Measurements from ENCODE around the gene BICC1. TPM values are rescaled to one million over a fixed set of nuclear protein-coding genes. Genes with fewer than 3 reads are reported as not detected.

BICC1 gene
- total and polyA plus RNA-seq, 2 of the 4 experiments (the other 2 are of a cell fraction): 5.7 to 42.5 TPM

GRCh38 chr10:58836991-58837575 lies 324.4 kb downstream of the BICC1 start:
- Histone ChIP-seq H2AFZ (replicated peaks; ENCODE audit: low read length, poor library complexity) (no peak overlapping the region), H3K4ac (ENCODE audit: low read depth, low read length) (no peak overlapping the region), H3K9me3 (ENCODE audit: control insufficient read depth, insufficient read depth, low read length) (no peaks in the 10 kb centered on the region), H3K27ac (ENCODE audit: insufficient read depth, low read length) (no peak overlapping the region), H3K23ac (ENCODE audit: low read depth, low read length) (no peak overlapping the region), H4K5ac (ENCODE audit: low read depth, low read length) (no peak overlapping the region), H3K27me3 (ENCODE audit: control insufficient read depth, insufficient read depth, low read length) (peaks cover 2% of the 10 kb centered on the region), H3K14ac (replicated peaks; ENCODE audit: low read depth, low read length) (no peak overlapping the region), H2BK5ac (ENCODE audit: low read depth, low read length, poor library complexity, severe bottlenecking) (no peak overlapping the region), H3K9me1 (ENCODE audit: insufficient read depth, low read length) (no peaks in the 10 kb centered on the region), H2AK5ac (ENCODE audit: low read depth, low read length) (no peak overlapping the region), H3K4me3 (ENCODE audit: insufficient read depth, low read depth, low read length) (no peak overlapping the region), H3K4me1 (ENCODE audit: control insufficient read depth, insufficient read depth, low read length) (no peaks in the 10 kb centered on the region), H4K91ac (ENCODE audit: insufficient read depth, low read depth, low read length) (no peak overlapping the region), H2BK20ac (ENCODE audit: low read depth, low read length) (no peak overlapping the region), H3K18ac (ENCODE audit: low read depth, low read length) (no peak overlapping the region), H2BK15ac (ENCODE audit: low read depth, low read length) (no peak overlapping the region), H2AK9ac (replicated peaks; ENCODE audit: low read depth, low read length, poor library complexity) (no peak overlapping the region), H4K8ac (ENCODE audit: low read depth in 2 of 2, low read length in 2 of 2) (no peak overlapping the region), H3K4me2 (ENCODE audit: low read depth, low read length) (no peak overlapping the region), H3K9ac (ENCODE audit: low read depth, low read length) (no peak overlapping the region), H3K56ac (ENCODE audit: extremely low read depth, insufficient read depth, low read length) (no peak overlapping the region), H3K36me3 (ENCODE audit: control insufficient read depth, insufficient read depth, low read length) (no peaks in the 10 kb centered on the region), H3K79me1 (ENCODE audit: low read depth in 1 of 2, low read length in 2 of 2) (no peaks in the 10 kb centered on the region), H4K20me1 (ENCODE audit: insufficient read depth, low read length) (no peaks in the 10 kb centered on the region), H2BK120ac (ENCODE audit: low read depth, low read length) (no peak overlapping the region)
- intact Hi-C loops (cut with micrococcal nuclease) (no loop called here), in situ Hi-C loops (cut with MboI; ENCODE audit: low sequenced_read_pairs) (no loop called here), dilution Hi-C loops (cut with HindIII; ENCODE audit: low sequenced_read_pairs, unreplicated experiment) (no loop called here)
- CTCF ChIA-PET: no interaction called here
- ATAC-seq (ENCODE audit: low read depth): no peak
- no peak for DNase-seq
- WGBS, 2 experiments (ENCODE audit: extremely low coverage in 2 of 2, insufficient read length in 1 of 2): 33% methylated on average over 1 of the region's 8 CpGs; no CpG with 5 or more reads in 1 of the 2 experiments
- POLR2A ChIA-PET (ENCODE audit: unreplicated experiment): no interaction called here
- TF ChIP-seq FOS (IDR thresholded peaks at IDR 0.05; ENCODE audit: low read depth, low read length): no peak
- no peak for TF ChIP-seq CHD1 (IDR thresholded peaks at IDR 0.05; ENCODE audit: low read depth, low read length)
- no peak for TF ChIP-seq POLR2A (IDR thresholded peaks at IDR 0.05; ENCODE audit: low read depth, low read length)
- TF ChIP-seq RAD21 (IDR thresholded peaks at IDR 0.05; ENCODE audit: low read length): no peak
- TF ChIP-seq BHLHE40 (IDR thresholded peaks at IDR 0.05; ENCODE audit: low read depth, low read length): no peak
- no peak for TF ChIP-seq CEBPB (IDR thresholded peaks at IDR 0.05; ENCODE audit: low read depth, low read length)
- TF ChIP-seq, protein P1, sequence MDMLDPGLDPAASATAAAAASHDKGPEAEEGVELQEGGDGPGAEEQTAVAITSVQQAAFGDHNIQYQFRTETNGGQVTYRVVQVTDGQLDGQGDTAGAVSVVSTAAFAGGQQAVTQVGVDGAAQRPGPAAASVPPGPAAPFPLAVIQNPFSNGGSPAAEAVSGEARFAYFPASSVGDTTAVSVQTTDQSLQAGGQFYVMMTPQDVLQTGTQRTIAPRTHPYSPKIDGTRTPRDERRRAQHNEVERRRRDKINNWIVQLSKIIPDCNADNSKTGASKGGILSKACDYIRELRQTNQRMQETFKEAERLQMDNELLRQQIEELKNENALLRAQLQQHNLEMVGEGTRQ (IDR thresholded peaks at IDR 0.05; ENCODE audit: low read depth, low read length): no peak
- no peak for TF ChIP-seq RFX5 (IDR thresholded peaks at IDR 0.05; ENCODE audit: low read depth, low read length)
- no peak for TF ChIP-seq NFE2L2 (IDR thresholded peaks at IDR 0.05; ENCODE audit: low read depth, low read length)
- TF ChIP-seq MAFK (IDR thresholded peaks at IDR 0.05; ENCODE audit: low read depth, low read length): no peak
- TF ChIP-seq SMC3 (IDR thresholded peaks at IDR 0.05; ENCODE audit: low read depth, low read length): no peak
- no TSS peak for BruUV-seq (replicated peaks)

Measured in IMR-90 (cell line).